ENCODE data around the gene ERCC6L2.
A peak's percentile ranks its signal among the peaks of the same experiment; 100 is the strongest.

ERCC6L2 gene

GRCh38 chr9:95947118-95947517 is 71.6 kb downstream of the ERCC6L2 start:
- no peak overlapping the region for H4K12ac ChIP-seq (ENCODE audit: low read depth, low read length)
- H2AK5ac ChIP-seq (ENCODE audit: low read length), result no peak overlapping the region
- no peak overlapping the region for H3K27ac ChIP-seq (ENCODE audit: low read depth, low read length)
- H2AFZ ChIP-seq (ENCODE audit: insufficient read depth, low read length, poor library complexity), result no peak overlapping the region
- no peaks in the 10 kb centered on the region for H3K9me3 ChIP-seq (ENCODE audit: insufficient read depth, low read depth, low read length)
- no peaks in the 10 kb centered on the region for H3K79me2 ChIP-seq (ENCODE audit: control insufficient read depth, insufficient read depth, low read length, poor library complexity)
- H4K91ac ChIP-seq (ENCODE audit: low read depth, low read length), result no peak overlapping the region
- H3K23ac ChIP-seq (ENCODE audit: low read length), result no peak overlapping the region
- no peak overlapping the region for H3K18ac ChIP-seq (ENCODE audit: low read length)
- DNase-seq, result no peak
- no peak overlapping the region for H2BK120ac ChIP-seq (ENCODE audit: insufficient read depth, low read length, poor library complexity)
- no peak overlapping the region for H2BK12ac ChIP-seq (ENCODE audit: low read length)
- H3K36me3 ChIP-seq (ENCODE audit: control insufficient read depth in 1 of 2, insufficient read depth in 2 of 2, low read length in 2 of 2), result peaks cover 0 to 4% of the 10 kb centered on the region in 2 experiments
- no peak overlapping the region for H4K8ac ChIP-seq (ENCODE audit: low read depth, low read length)
- H3K4me2 ChIP-seq (ENCODE audit: low read length), result no peak overlapping the region
- no CpG with 5 or more reads among the region's 1 CpG for WGBS (ENCODE audit: extremely low coverage, insufficient coverage, insufficient read length)
- H3K14ac ChIP-seq (ENCODE audit: low read length), result no peak overlapping the region
- no peak overlapping the region for H3K4ac ChIP-seq (ENCODE audit: low read depth, low read length)
- H3K9ac ChIP-seq (ENCODE audit: low read length), result no peak overlapping the region
- no peaks in the 10 kb centered on the region for H3K27me3 ChIP-seq (ENCODE audit: insufficient read depth, low read length)
- H3K4me3 ChIP-seq (ENCODE audit: low read depth, low read length), result no peak overlapping the region
- no peaks in the 10 kb centered on the region for H3K79me1 ChIP-seq (ENCODE audit: low read length)
- H2BK5ac ChIP-seq (ENCODE audit: low read depth, low read length, poor library complexity), result no peak overlapping the region
- H3K4me1 ChIP-seq (ENCODE audit: control insufficient read depth in 1 of 2, insufficient read depth in 2 of 2, low read length in 2 of 2), result no peaks in the 10 kb centered on the region

- no peaks in the 10 kb centered on the region for H3K4me1 ChIP-seq (ENCODE audit: control insufficient read depth in 1 of 2, insufficient read depth in 2 of 2, low read length in 2 of 2)
- no peak overlapping the region for H2AK5ac ChIP-seq (ENCODE audit: low read length)
- H2BK12ac ChIP-seq (ENCODE audit: low read length), result no peak overlapping the region
- H4K12ac ChIP-seq (ENCODE audit: low read depth, low read length), result no peak overlapping the region
- no peak overlapping the region for H3K9ac ChIP-seq (ENCODE audit: low read length)
- H3K9me3 ChIP-seq (ENCODE audit: insufficient read depth, low read depth, low read length), result peaks cover 1% of the 10 kb centered on the region
- no peak overlapping the region for H3K23ac ChIP-seq (ENCODE audit: low read length)
- no peak overlapping the region for H4K8ac ChIP-seq (ENCODE audit: low read depth, low read length)
- H3K36me3 ChIP-seq (ENCODE audit: control insufficient read depth in 1 of 2, insufficient read depth in 2 of 2, low read length in 2 of 2), result peaks cover 2 to 5% of the 10 kb centered on the region in 2 experiments
- H3K27ac ChIP-seq (ENCODE audit: low read depth, low read length), result no peak overlapping the region
- H3K79me1 ChIP-seq (ENCODE audit: low read length), result no peaks in the 10 kb centered on the region
- H3K14ac ChIP-seq (ENCODE audit: low read length), result no peak overlapping the region
- no CpG with 5 or more reads among the region's 6 CpGs for WGBS (ENCODE audit: extremely low coverage, insufficient coverage, insufficient read length)
- no peak overlapping the region for H3K4me3 ChIP-seq (ENCODE audit: low read depth, low read length)
- no peak overlapping the region for H2BK120ac ChIP-seq (ENCODE audit: insufficient read depth, low read length, poor library complexity)
- no peak overlapping the region for H4K91ac ChIP-seq (ENCODE audit: low read depth, low read length)
- no peaks in the 10 kb centered on the region for H3K27me3 ChIP-seq (ENCODE audit: insufficient read depth, low read length)
- no peak overlapping the region for H3K4me2 ChIP-seq (ENCODE audit: low read length)
- DNase-seq, result peak; percentile 40 to 65
- H3K4ac ChIP-seq (ENCODE audit: low read depth, low read length), result no peak overlapping the region
- no peak overlapping the region for H2AFZ ChIP-seq (ENCODE audit: insufficient read depth, low read length, poor library complexity)
- no peak overlapping the region for H2BK5ac ChIP-seq (ENCODE audit: low read depth, low read length, poor library complexity)
- no peak overlapping the region for H3K18ac ChIP-seq (ENCODE audit: low read length)
- H3K79me2 ChIP-seq (ENCODE audit: control insufficient read depth, insufficient read depth, low read length, poor library complexity), result no peaks in the 10 kb centered on the region
These were observed 77.0 kb downstream of the ERCC6L2 start for GRCh38 chr9:95952471-95952870.

- Histone ChIP-seq H3K27ac (ENCODE audit: low read depth, low read length) (no peak overlapping the region), H4K91ac (ENCODE audit: low read depth, low read length) (no peak overlapping the region), H3K79me1 (ENCODE audit: low read length) (no peaks in the 10 kb centered on the region), H3K4me2 (ENCODE audit: low read length) (no peak overlapping the region), H2AK5ac (ENCODE audit: low read length) (no peak overlapping the region), H3K23ac (ENCODE audit: low read length) (no peak overlapping the region), H3K14ac (ENCODE audit: low read length) (no peak overlapping the region), H2BK12ac (ENCODE audit: low read length) (no peak overlapping the region), H4K8ac (ENCODE audit: low read depth, low read length) (no peak overlapping the region), H3K4ac (ENCODE audit: low read depth, low read length) (no peak overlapping the region), H2AFZ (ENCODE audit: insufficient read depth, low read length, poor library complexity) (no peak overlapping the region), H3K9ac (ENCODE audit: low read length) (no peak overlapping the region), H3K9me3 (ENCODE audit: insufficient read depth, low read depth, low read length) (peaks cover 1% of the 10 kb centered on the region), H3K4me1 (ENCODE audit: control insufficient read depth in 1 of 2, insufficient read depth in 2 of 2, low read length in 2 of 2) (no peaks in the 10 kb centered on the region), H3K18ac (ENCODE audit: low read length) (no peak overlapping the region), H3K4me3 (ENCODE audit: low read depth, low read length) (no peak overlapping the region), H2BK5ac (ENCODE audit: low read depth, low read length, poor library complexity) (no peak overlapping the region), H3K36me3 (ENCODE audit: control insufficient read depth in 1 of 2, insufficient read depth in 2 of 2, low read length in 2 of 2) (peaks cover 2 to 5% of the 10 kb centered on the region in 2 experiments), H3K27me3 (ENCODE audit: insufficient read depth, low read length) (no peaks in the 10 kb centered on the region), H4K12ac (ENCODE audit: low read depth, low read length) (no peak overlapping the region), H3K79me2 (ENCODE audit: control insufficient read depth, insufficient read depth, low read length, poor library complexity) (no peaks in the 10 kb centered on the region), H2BK120ac (ENCODE audit: insufficient read depth, low read length, poor library complexity) (no peak overlapping the region)
- WGBS (ENCODE audit: extremely low coverage, insufficient coverage, insufficient read length), result no CpG with 5 or more reads among the region's 1 CpG
- DNase-seq, result no peak
These were observed 78.5 kb downstream of the ERCC6L2 start for GRCh38 chr9:95953986-95954385.

- Histone ChIP-seq H3K27ac (ENCODE audit: low read depth, low read length) (no peak overlapping the region), H3K4me3 (ENCODE audit: low read depth, low read length) (no peak overlapping the region), H2BK12ac (ENCODE audit: low read length) (no peak overlapping the region), H3K18ac (ENCODE audit: low read length) (no peak overlapping the region), H4K91ac (ENCODE audit: low read depth, low read length) (no peak overlapping the region), H3K9ac (ENCODE audit: low read length) (no peak overlapping the region), H3K79me1 (ENCODE audit: low read length) (no peaks in the 10 kb centered on the region), H2BK120ac (ENCODE audit: insufficient read depth, low read length, poor library complexity) (no peak overlapping the region), H3K4me2 (ENCODE audit: low read length) (no peak overlapping the region), H3K4ac (ENCODE audit: low read depth, low read length) (no peak overlapping the region), H3K27me3 (ENCODE audit: insufficient read depth, low read length) (no peaks in the 10 kb centered on the region), H2BK5ac (ENCODE audit: low read depth, low read length, poor library complexity) (no peak overlapping the region), H2AK5ac (ENCODE audit: low read length) (no peak overlapping the region), H4K12ac (ENCODE audit: low read depth, low read length) (no peak overlapping the region), H3K9me3 (ENCODE audit: insufficient read depth, low read depth, low read length) (peaks cover 1% of the 10 kb centered on the region), H3K4me1 (ENCODE audit: control insufficient read depth in 1 of 2, insufficient read depth in 2 of 2, low read length in 2 of 2) (no peaks in the 10 kb centered on the region), H3K23ac (ENCODE audit: low read length) (no peak overlapping the region), H2AFZ (ENCODE audit: insufficient read depth, low read length, poor library complexity) (no peak overlapping the region), H4K8ac (ENCODE audit: low read depth, low read length) (no peak overlapping the region), H3K36me3 (ENCODE audit: control insufficient read depth in 1 of 2, insufficient read depth in 2 of 2, low read length in 2 of 2) (peaks cover 2 to 3% of the 10 kb centered on the region in 2 experiments), H3K79me2 (ENCODE audit: control insufficient read depth, insufficient read depth, low read length, poor library complexity) (no peaks in the 10 kb centered on the region), H3K14ac (ENCODE audit: low read length) (no peak overlapping the region)
- DNase-seq, result no peak
- WGBS (ENCODE audit: extremely low coverage, insufficient coverage, insufficient read length), result no CpG with 5 or more reads among the region's 2 CpGs
These were observed 79.4 kb downstream of the ERCC6L2 start for GRCh38 chr9:95954940-95955339.

All from trophoblast cell (in vitro differentiated cells and primary cell).